ENCODE data around the gene TLR7.

DNA sequence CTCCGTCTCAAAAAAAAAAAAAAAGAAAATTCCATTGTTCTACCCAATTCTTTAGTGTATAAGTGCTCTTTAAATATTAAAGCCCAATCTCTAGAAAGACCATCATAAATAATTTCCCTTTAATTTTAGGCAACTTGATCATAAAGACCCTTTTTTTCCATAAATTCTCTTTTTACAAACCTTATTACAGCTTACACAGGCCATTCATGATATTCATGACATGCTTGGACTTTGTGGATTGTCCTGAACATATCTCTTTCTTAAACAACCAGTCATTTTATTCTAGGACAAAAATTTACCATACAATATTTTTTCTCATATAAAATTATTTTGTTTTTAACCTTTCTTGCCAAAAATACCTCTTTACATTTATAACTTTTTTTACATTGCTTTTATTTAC lies 70.1 kb downstream of the TLR7 start:
- TF ChIP-seq, protein P1, sequence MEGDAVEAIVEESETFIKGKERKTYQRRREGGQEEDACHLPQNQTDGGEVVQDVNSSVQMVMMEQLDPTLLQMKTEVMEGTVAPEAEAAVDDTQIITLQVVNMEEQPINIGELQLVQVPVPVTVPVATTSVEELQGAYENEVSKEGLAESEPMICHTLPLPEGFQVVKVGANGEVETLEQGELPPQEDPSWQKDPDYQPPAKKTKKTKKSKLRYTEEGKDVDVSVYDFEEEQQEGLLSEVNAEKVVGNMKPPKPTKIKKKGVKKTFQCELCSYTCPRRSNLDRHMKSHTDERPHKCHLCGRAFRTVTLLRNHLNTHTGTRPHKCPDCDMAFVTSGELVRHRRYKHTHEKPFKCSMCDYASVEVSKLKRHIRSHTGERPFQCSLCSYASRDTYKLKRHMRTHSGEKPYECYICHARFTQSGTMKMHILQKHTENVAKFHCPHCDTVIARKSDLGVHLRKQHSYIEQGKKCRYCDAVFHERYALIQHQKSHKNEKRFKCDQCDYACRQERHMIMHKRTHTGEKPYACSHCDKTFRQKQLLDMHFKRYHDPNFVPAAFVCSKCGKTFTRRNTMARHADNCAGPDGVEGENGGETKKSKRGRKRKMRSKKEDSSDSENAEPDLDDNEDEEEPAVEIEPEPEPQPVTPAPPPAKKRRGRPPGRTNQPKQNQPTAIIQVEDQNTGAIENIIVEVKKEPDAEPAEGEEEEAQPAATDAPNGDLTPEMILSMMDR (IDR thresholded peaks at IDR 0.05), result no peak
- TF ChIP-seq POLR2A (IDR thresholded peaks at IDR 0.05), result no peak

Measured in heart left ventricle (tissue), 13 donors.